Lower leg skin (tissue), 4 donors: ENCODE results near the gene GRIK3. TPM values are rescaled to one million over a fixed set of nuclear protein-coding genes. Genes with fewer than 3 reads are reported as not detected.

Experiments used
- DNase-seq, 2 donors: peaks; one replicate each; pipeline ENCODE4 v3.0.0-alpha.2; 2019; ENCODE audit warnings: low spot score in 2 of 2
- H3K4me3 ChIP-seq: fragments of 200-600 bp; sonication (generic); 2 replicates; pipeline ENCODE4 v1.5.1; 2017; ENCODE audit warnings: mild to moderate bottlenecking, low read depth; ENCODE audit not compliant: poor library complexity, severe bottlenecking
- POLR2A ChIP-seq, 2 donors: fragments of 450-650 bp; IDR thresholded peaks; one replicate each; pipeline ENCODE4 v1.6.1; 2016 to 2017; ENCODE audit warnings: antibody characterized with exemption in 2 of 2, mild to moderate bottlenecking in 1 of 2, moderate library complexity in 1 of 2
- WGBS, 2 donors: methylation state at CpG; one replicate each; pipeline ENCODE4 v1.1.5; 2018; 5-methylcytosine and 5-hydroxymethylcytosine counted together
- intact Hi-C: fragments of 100-400 bp; cut with DNase I; formaldehyde crosslinking; loops from one replicate; pipeline ENCODE4 v1.15.0; 2023; ENCODE audit warnings: low total_unique reads
- total RNA-seq, 4 donors: library from RNA; depleted of rRNA; stranded (reverse); fragments of >200 nt; gene quantifications; one replicate each; pipeline ENCODE4 v1.1.0, GENCODE V29; 2016
- TF ChIP-seq, protein P1 (sequence below), 3 donors: fragments of 450-650 bp; IDR thresholded peaks; one replicate each; pipeline ENCODE4 v1.5.1; 2016; ENCODE audit warnings: antibody characterized with exemption in 3 of 3, mild to moderate bottlenecking in 3 of 3, moderate library complexity in 2 of 3

Gene GRIK3
- total RNA-seq, 4 donors from 2014 or later: 0.04 to 0.36 (median 0.19) TPM

DNA sequence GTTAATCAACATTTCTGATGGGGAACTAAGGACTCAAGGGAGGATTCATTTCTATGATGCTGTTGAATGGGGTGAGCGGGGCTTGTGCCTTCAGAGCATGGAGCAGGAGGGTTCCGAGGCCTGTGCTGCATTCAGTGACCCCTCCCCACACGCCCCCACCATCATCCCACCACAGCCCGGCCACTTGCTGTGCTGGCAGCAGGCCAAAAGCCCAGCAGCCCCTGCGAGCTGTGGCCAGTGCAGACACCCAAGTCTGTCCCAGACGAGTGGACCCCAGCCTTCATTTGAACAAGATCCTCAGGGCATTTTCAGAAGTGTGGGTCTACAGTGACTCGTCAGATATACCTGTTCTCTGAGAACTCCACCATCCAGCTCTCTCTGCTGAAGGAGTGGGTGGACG, 242.0 kb downstream of the GRIK3 start:
- WGBS, 2 donors: 64 to 68% methylated on average over 8 of the region's 8 CpGs
- intact Hi-C loops: no loop called here
- no peak overlapping the region for H3K4me3 ChIP-seq
- DNase-seq: no peak
- TF ChIP-seq, protein P1, sequence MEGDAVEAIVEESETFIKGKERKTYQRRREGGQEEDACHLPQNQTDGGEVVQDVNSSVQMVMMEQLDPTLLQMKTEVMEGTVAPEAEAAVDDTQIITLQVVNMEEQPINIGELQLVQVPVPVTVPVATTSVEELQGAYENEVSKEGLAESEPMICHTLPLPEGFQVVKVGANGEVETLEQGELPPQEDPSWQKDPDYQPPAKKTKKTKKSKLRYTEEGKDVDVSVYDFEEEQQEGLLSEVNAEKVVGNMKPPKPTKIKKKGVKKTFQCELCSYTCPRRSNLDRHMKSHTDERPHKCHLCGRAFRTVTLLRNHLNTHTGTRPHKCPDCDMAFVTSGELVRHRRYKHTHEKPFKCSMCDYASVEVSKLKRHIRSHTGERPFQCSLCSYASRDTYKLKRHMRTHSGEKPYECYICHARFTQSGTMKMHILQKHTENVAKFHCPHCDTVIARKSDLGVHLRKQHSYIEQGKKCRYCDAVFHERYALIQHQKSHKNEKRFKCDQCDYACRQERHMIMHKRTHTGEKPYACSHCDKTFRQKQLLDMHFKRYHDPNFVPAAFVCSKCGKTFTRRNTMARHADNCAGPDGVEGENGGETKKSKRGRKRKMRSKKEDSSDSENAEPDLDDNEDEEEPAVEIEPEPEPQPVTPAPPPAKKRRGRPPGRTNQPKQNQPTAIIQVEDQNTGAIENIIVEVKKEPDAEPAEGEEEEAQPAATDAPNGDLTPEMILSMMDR (IDR thresholded peaks at IDR 0.05): no peak
- TF ChIP-seq POLR2A (IDR thresholded peaks at IDR 0.05): no peak

DNA sequence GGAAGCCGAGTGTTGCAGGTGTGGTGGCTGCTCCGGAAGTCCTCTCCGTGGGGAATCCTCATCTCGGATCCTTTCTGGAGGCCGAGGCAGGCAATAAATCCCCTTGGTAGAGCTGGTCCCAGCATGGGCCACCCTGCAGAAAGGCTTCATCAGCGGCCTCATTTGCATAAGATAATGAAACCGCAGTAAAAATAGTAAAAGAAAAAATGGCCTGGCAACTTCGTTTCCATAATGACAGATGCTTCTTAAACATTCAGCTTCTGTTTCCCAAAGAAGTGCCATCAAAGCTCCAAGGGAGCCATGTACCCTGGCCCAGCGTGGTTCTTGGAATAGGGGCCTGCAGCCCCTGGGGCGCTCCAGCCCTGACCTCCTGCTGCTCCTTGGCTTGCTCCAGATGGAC, 244.1 kb downstream of the GRIK3 start:
- H3K4me3 ChIP-seq: no peak overlapping the region
- intact Hi-C loops: no loop called here
- DNase-seq: no peak
- no peak for TF ChIP-seq POLR2A (IDR thresholded peaks at IDR 0.05)
- TF ChIP-seq, protein P1 (IDR thresholded peaks at IDR 0.05): no peak
- WGBS, 2 donors: 72 to 75% methylated on average over 10 of the region's 10 CpGs

DNA sequence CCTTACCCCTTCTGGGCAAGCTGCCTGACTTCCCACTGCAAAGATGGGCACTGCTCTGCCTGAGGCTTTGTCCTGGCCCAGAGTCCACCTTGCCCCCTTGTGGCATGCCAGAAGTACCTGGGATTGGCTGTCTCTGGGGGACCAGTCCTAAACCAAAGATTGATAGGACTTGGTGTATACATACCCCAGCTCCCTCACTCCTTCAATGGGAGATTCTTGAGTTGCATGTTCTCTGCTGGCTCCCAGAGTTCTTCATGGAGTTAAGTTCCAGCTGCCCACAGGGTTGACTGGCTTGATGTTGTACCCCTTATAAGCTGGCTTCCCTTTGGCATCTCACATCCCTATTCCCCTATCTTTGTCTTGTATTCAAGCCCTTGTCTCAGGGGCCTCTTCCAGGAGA, 244.8 kb downstream of the GRIK3 start:
- intact Hi-C loops: no loop called here
- no peak for DNase-seq
- no peak for TF ChIP-seq POLR2A (IDR thresholded peaks at IDR 0.05)
- TF ChIP-seq, protein P1 (IDR thresholded peaks at IDR 0.05): no peak
- no peak overlapping the region for H3K4me3 ChIP-seq

DNA sequence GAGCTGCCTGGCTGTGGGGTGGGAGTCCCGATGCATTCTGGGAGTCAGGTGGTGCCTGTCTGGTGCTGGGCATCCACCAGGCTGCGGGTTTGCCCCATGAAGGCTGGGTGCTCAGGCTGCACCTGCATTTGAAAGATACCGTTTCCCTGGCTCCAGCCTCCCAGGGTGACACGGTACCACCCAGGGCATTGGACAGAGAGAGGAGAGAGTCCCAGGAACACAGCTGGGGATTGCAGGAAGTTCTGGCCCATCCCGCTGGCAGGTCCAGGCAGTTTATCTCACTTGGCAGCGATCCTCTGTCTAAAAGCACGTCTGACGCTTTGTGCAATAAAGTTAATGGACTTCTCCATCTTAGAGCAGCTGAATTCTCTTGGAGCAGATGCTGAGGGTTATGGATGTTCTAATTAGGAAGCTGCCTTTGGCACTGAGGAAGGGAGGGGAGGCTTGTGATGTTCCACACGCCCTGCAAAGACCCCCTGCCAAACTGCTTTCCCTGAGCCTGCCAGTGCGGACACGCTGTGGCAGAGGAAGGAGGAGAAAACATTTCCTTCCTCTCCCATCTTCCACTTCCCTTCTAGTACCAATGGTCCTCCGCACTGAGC, 246.9 kb downstream of the GRIK3 start:
- 43% methylated on average over 12 of the region's 12 CpGs for WGBS, 2 donors
- DNase-seq: no peak
- no peak overlapping the region for H3K4me3 ChIP-seq
- intact Hi-C loops: no loop called here
- TF ChIP-seq POLR2A (IDR thresholded peaks at IDR 0.05): no peak
- TF ChIP-seq, protein P1 (IDR thresholded peaks at IDR 0.05): no peak

DNA sequence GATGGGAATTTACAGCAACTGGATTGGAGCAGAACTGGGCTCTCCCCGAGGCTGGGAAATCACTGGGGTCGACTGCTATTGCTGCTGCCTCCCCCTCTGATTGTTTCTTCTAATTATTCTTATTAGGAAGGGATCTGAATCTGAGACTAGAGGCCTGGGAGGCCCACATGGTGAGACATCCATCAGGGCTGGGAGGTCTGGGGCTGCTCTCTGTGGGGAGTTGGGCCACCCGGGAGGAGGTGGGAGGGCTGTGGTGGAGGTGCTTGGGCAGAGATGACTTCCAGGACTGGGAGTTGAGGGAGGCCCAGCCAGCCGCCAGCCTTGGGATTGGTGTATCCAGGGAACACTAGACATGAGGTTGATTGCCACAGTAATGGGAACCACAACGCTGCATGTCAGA, 247.9 kb downstream of the GRIK3 start:
- intact Hi-C loops: no loop called here
- TF ChIP-seq, protein P1 (IDR thresholded peaks at IDR 0.05): no peak
- TF ChIP-seq POLR2A (IDR thresholded peaks at IDR 0.05): no peak
- 67 to 68% methylated on average over 5 of the region's 5 CpGs for WGBS, 2 donors

More for the DNA sequence above, 247.9 kb downstream of the GRIK3 start:
- no peak for DNase-seq
- no peak overlapping the region for H3K4me3 ChIP-seq
